ENCODE results near the gene RPP25L.

Gene RPP25L

GRCh38 chr9:34579104-34579807, 32.6 kb downstream of the RPP25L start:
- ChIA-PET CTCF (interaction anchor here (0.7 to 2.1 kb wide), 4 partner anchors 11 to 55 kb away, joined by 4 to 6 read pairs (median 5); no protein-coding TSS in a partner anchor), POLR2A (no interaction called here)
- no peak for DNase-seq
- Histone ChIP-seq H3K9me3 (ENCODE audit: control extremely low read depth in 1 of 5, control insufficient read depth in 4 of 5, insufficient read depth in 2 of 5, low read depth in 1 of 5, low read length in 4 of 5) (no peaks in the 10 kb centered on the region), H3K27me3 (replicated peaks in 2 of 5; ENCODE audit: control insufficient read depth in 4 of 5, insufficient read depth in 5 of 5, low read length in 4 of 5) (peaks cover 0 to 91% (median 50%) of the 10 kb centered on the region in 5 experiments), H3K4me3 (ENCODE audit: control insufficient read depth in 1 of 7, extremely low read depth in 1 of 7, insufficient read depth in 4 of 7, low read depth in 2 of 7, low read length in 6 of 7) (no peak overlapping the region), H3K4me1 (ENCODE audit: control extremely low read depth in 1 of 4, control insufficient read depth in 4 of 4, insufficient read depth in 4 of 4, low read length in 3 of 4) (peaks cover 0 to 11% (median 8%) of the 10 kb centered on the region in 4 experiments), H3K36me3 (ENCODE audit: control insufficient read depth in 4 of 4, insufficient read depth in 4 of 4, low read length in 3 of 4) (no peaks in the 10 kb centered on the region), H3K27ac (ENCODE audit: insufficient read depth in 1 of 2, low read depth in 1 of 2, low read length in 2 of 2, poor library complexity in 1 of 2, severe bottlenecking in 2 of 2) (no peak overlapping the region)
- 8% methylated on average over 4 of the region's 17 CpGs for WGBS (ENCODE audit: insufficient coverage)

- no peak overlapping the region for H3K27ac ChIP-seq (ENCODE audit: insufficient read depth in 1 of 2, low read depth in 1 of 2, low read length in 2 of 2, poor library complexity in 1 of 2, severe bottlenecking in 2 of 2)
- CTCF ChIA-PET: interaction anchor here (0.7 to 2.1 kb wide), 5 partner anchors 13 to 82 kb away, joined by 3 to 6 read pairs (median 4); no protein-coding TSS in a partner anchor
- H3K4me3 ChIP-seq (ENCODE audit: control insufficient read depth in 1 of 7, extremely low read depth in 1 of 7, insufficient read depth in 4 of 7, low read depth in 2 of 7, low read length in 6 of 7): peak overlapping the region in 3 of 7 experiments; percentile 24 to 57 (median 36)
- POLR2A ChIA-PET: interaction anchor here (0.8 kb wide), 1 partner anchor 11 kb away, joined by 3 read pairs; the partner anchor contains the start of gene CNTFR
- H3K27me3 ChIP-seq (replicated peaks in 2 of 5; ENCODE audit: control insufficient read depth in 4 of 5, insufficient read depth in 5 of 5, low read length in 4 of 5): peaks cover 0 to 88% (median 48%) of the 10 kb centered on the region in 5 experiments
- H3K4me1 ChIP-seq (ENCODE audit: control extremely low read depth in 1 of 4, control insufficient read depth in 4 of 4, insufficient read depth in 4 of 4, low read length in 3 of 4): peaks cover 0 to 11% (median 8%) of the 10 kb centered on the region in 4 experiments
- 7% methylated on average over 23 of the region's 28 CpGs for WGBS (ENCODE audit: insufficient coverage)
- peak in 2 of 3 donors; percentile 56 to 57 for DNase-seq
- no peaks in the 10 kb centered on the region for H3K36me3 ChIP-seq (ENCODE audit: control insufficient read depth in 4 of 4, insufficient read depth in 4 of 4, low read length in 3 of 4)
- no peaks in the 10 kb centered on the region for H3K9me3 ChIP-seq (ENCODE audit: control extremely low read depth in 1 of 5, control insufficient read depth in 4 of 5, insufficient read depth in 2 of 5, low read depth in 1 of 5, low read length in 4 of 5)
Measured at GRCh38 chr9:34578241-34579103, 33.4 kb downstream of the RPP25L start.

DNA sequence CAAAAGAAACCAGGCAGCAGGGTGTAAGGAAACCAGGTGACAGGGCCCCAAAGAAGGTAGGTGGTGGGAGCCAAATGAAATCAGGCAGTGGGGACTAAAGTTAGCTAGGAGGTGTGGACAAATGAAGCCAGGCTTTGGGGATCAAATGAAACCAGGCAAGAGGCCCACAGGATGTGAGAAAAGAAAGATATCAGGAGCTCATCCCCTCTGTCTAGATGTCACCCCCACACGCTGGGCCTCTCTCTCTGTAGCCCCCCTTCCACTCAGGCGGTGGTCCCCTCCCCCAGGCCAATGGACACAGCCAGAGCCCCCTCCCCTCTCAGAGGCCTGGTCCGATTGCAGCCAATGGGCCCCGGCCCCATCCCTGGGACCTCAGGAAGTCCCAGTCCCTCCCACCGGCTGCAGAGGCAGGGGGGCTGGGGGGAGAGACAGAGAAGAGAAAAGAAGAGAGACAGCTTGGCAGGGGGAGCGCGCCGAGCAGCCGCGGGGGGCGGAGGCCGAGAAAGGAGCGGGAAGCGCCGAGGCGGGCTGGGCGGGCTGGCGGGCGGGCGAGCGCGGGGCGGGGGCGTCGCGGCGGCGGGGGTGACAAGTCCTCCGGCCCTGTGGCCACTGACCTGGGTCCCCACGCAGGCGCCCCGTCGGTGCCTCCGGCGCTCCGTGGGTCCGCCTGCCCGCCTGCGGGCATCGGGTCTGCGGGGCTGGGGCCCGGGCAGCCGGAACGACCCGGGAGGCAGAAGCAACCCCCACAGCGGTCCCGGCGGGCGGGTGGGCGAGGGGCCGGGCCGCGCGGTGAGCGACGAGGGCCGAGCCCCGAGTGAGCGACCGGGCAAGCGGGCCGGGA, 34.3 kb downstream of the RPP25L start:
- peaks cover 0 to 81% (median 44%) of the 10 kb centered on the region in 5 experiments for H3K27me3 ChIP-seq (replicated peaks in 2 of 5; ENCODE audit: control insufficient read depth in 4 of 5, insufficient read depth in 5 of 5, low read length in 4 of 5)
- no peak overlapping the region for H3K27ac ChIP-seq (ENCODE audit: insufficient read depth in 1 of 2, low read depth in 1 of 2, low read length in 2 of 2, poor library complexity in 1 of 2, severe bottlenecking in 2 of 2)
- DNase-seq: no peak
- H3K4me3 ChIP-seq (ENCODE audit: control insufficient read depth in 1 of 7, extremely low read depth in 1 of 7, insufficient read depth in 4 of 7, low read depth in 2 of 7, low read length in 6 of 7): peak overlapping the region in 3 of 7 experiments; percentile 24 to 57 (median 36)
- no peaks in the 10 kb centered on the region for H3K9me3 ChIP-seq (ENCODE audit: control extremely low read depth in 1 of 5, control insufficient read depth in 4 of 5, insufficient read depth in 2 of 5, low read depth in 1 of 5, low read length in 4 of 5)
- under 1% methylated on average over 35 of the region's 62 CpGs for WGBS (ENCODE audit: insufficient coverage)
- no peaks in the 10 kb centered on the region for H3K36me3 ChIP-seq (ENCODE audit: control insufficient read depth in 4 of 4, insufficient read depth in 4 of 4, low read length in 3 of 4)
- ChIA-PET CTCF (interaction anchor here (0.8 to 1.0 kb wide), 3 partner anchors 14 to 81 kb away, joined by 3 to 4 read pairs (median 3); no protein-coding TSS in a partner anchor), POLR2A (interaction anchor here (0.8 kb wide), 1 partner anchor 12 kb away, joined by 3 read pairs; the partner anchor contains the start of gene CNTFR)
- H3K4me1 ChIP-seq (ENCODE audit: control extremely low read depth in 1 of 4, control insufficient read depth in 4 of 4, insufficient read depth in 4 of 4, low read length in 3 of 4): peaks cover 0 to 11% (median 8%) of the 10 kb centered on the region in 4 experiments

GRCh38 chr9:34576597-34577399, 35.1 kb downstream of the RPP25L start:
- ChIA-PET POLR2A (no interaction called here), CTCF (interaction anchor here (1.0 to 1.3 kb wide), 3 partner anchors 13 to 26 kb away, joined by 3 to 4 read pairs (median 4); no protein-coding TSS in a partner anchor)
- 85% methylated on average over 10 of the region's 14 CpGs for WGBS (ENCODE audit: insufficient coverage)

DNA sequence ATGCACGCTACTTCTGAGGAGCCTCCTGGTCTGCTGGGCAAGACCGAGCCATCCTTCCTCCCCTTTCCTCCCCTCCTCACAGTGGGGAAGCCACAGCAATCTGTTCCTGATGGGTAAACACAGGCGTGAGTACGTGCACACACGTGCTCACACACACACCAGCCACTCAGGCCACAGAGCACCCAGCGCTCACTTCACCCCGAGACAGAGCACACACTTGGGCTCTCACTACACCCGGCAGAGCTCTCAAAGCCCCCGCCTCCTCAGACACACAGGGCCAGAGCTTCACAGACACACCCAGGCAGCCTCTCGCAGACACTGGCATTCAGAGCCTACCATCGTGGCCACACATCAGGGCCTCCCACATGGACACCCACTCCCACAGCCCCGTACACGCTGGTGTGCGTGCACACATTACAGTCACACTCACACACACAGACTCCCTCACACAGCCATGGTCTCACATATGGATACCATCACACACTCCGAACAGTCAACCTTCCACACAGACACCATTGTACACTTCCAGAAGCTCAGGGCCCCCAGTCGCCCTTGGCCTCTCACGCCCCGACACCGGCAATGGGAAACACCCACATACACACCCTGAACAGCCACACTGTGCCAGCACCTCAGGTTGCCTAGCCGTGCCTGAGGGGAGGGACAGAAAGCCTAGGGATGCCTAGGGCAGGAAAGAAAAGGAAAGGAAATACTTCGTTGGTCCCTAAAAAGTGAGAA, 35.9 kb downstream of the RPP25L start:
- H3K4me1 ChIP-seq (ENCODE audit: control extremely low read depth in 1 of 4, control insufficient read depth in 4 of 4, insufficient read depth in 4 of 4, low read length in 3 of 4): peaks cover 0 to 11% (median 8%) of the 10 kb centered on the region in 4 experiments
- H3K27me3 ChIP-seq (replicated peaks in 2 of 5; ENCODE audit: control insufficient read depth in 4 of 5, insufficient read depth in 5 of 5, low read length in 4 of 5): peaks cover 0 to 66% (median 34%) of the 10 kb centered on the region in 5 experiments
- CTCF ChIA-PET: interaction anchor here (0.6 to 1.3 kb wide), 4 partner anchors 9 to 29 kb away, joined by 3 to 4 read pairs (median 4); no protein-coding TSS in a partner anchor
- DNase-seq: no peak
- WGBS (ENCODE audit: insufficient coverage): 77% methylated on average over 15 of the region's 21 CpGs
- H3K27ac ChIP-seq (ENCODE audit: insufficient read depth in 1 of 2, low read depth in 1 of 2, low read length in 2 of 2, poor library complexity in 1 of 2, severe bottlenecking in 2 of 2): no peak overlapping the region
- no peak overlapping the region for H3K4me3 ChIP-seq (ENCODE audit: control insufficient read depth in 1 of 7, extremely low read depth in 1 of 7, insufficient read depth in 4 of 7, low read depth in 2 of 7, low read length in 6 of 7)
- POLR2A ChIA-PET: no interaction called here
- H3K36me3 ChIP-seq (ENCODE audit: control insufficient read depth in 4 of 4, insufficient read depth in 4 of 4, low read length in 3 of 4): no peaks in the 10 kb centered on the region
- H3K9me3 ChIP-seq (ENCODE audit: control extremely low read depth in 1 of 5, control insufficient read depth in 4 of 5, insufficient read depth in 2 of 5, low read depth in 1 of 5, low read length in 4 of 5): no peaks in the 10 kb centered on the region

More at GRCh38 chr9:34576597-34577399, 35.1 kb downstream of the RPP25L start:
- H3K27me3 ChIP-seq (replicated peaks in 2 of 5; ENCODE audit: control insufficient read depth in 4 of 5, insufficient read depth in 5 of 5, low read length in 4 of 5): peaks cover 0 to 73% (median 41%) of the 10 kb centered on the region in 5 experiments
- no peak overlapping the region for H3K27ac ChIP-seq (ENCODE audit: insufficient read depth in 1 of 2, low read depth in 1 of 2, low read length in 2 of 2, poor library complexity in 1 of 2, severe bottlenecking in 2 of 2)
- peaks cover 0 to 11% (median 8%) of the 10 kb centered on the region in 4 experiments for H3K4me1 ChIP-seq (ENCODE audit: control extremely low read depth in 1 of 4, control insufficient read depth in 4 of 4, insufficient read depth in 4 of 4, low read length in 3 of 4)
- H3K9me3 ChIP-seq (ENCODE audit: control extremely low read depth in 1 of 5, control insufficient read depth in 4 of 5, insufficient read depth in 2 of 5, low read depth in 1 of 5, low read length in 4 of 5): no peaks in the 10 kb centered on the region
- H3K4me3 ChIP-seq (ENCODE audit: control insufficient read depth in 1 of 7, extremely low read depth in 1 of 7, insufficient read depth in 4 of 7, low read depth in 2 of 7, low read length in 6 of 7): no peak overlapping the region
- H3K36me3 ChIP-seq (ENCODE audit: control insufficient read depth in 4 of 4, insufficient read depth in 4 of 4, low read length in 3 of 4): no peaks in the 10 kb centered on the region
- DNase-seq: no peak
